NCI-H345 (cell line): ENCODE results near the gene LHFPL6.

Source experiments
- DNase-seq: peaks from one replicate; lab custom pipeline; 2025; lab: John Stamatoyannopoulos, UW

LHFPL6 gene

DNA sequence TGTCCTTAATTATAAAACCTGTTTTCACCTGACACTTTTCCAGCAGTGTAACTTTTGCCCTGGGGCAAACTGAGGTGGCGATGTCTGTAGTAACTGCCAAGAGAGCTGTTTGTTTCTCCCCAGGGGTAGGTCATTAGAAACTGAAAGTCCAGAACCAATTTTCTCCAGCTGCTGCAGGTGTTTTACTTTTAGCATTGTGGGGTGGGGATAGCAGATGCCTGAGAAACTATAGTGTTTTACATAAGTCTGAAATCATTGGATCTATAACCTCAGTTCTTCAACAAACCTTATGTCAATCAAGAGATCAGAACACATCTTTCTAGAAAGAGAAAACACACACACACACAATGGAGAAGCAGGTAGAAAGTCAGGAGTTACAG is 92.7 kb downstream of the LHFPL6 start:
- peak; percentile 89 for DNase-seq

DNA sequence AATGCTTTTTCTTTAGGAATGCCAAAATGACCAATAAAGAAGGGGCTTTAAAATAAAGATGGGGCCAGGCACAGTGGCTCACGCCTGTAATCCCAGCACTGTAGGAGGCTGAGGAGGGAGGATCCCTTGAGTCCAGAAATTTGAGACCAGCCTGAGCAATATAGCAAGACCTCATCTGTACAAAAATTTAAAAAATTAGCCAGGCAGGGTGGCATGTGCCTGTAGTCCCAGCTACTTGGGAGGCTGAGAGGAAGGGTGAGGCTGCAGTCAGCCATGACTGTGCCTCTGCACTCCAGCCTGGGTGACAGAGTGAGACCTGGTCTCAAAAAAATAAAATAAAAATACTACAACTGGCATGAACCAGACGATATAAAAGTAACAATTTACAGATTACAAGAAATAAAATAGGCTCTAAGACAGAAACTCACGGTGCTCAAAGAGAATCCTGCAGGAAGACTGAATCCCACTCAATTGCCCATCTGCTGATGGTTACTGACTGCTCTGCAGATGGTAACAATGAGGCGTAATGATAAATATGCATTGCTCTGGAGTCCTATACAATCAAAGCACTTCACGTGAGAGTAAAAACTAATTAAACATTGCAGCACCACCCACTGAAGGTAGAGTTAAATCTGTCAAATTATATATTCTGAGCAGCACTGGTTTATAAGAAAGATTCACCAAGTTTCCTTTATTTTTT is 93.2 kb downstream of the LHFPL6 start:
- DNase-seq: no peak

DNA sequence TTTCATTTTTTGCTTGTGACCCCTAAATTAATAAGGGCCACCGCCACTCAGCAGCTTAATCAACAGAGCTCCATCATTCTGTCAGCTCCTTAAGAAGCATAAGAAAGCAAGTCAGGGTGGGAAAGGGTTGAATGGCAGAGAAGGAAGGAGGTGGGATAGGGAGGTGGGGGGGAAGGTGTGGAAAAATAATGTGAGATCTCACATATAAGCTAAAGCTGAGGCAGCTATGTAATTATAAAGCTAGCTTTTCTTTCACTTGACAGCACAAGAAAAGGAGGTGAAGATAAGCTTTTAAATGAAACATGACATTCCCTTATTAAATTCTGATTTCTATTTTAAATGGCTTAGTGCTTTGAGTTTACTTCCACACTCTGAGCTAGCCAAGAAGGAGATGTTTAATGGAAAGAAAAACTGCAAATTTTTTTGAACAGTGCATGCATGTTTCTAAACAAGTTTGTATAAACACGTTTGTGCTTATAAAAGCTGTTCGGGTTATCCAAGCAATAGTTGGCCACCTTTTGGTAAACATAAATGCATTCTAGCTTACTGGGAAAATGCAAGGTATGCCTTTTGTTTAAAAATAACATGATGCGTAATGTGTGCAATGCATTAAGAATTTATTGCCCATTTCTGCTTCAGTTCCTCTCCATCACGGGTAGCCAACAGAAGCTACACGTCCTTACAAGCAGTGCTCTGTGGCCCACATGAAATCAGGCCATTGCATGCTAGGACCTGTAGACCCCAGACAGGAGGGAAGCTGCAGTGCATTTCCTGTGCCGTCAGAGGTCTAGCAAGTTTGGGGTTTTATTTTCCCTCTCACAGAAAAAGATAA is 96.2 kb downstream of the LHFPL6 start:
- DNase-seq: no peak

DNA sequence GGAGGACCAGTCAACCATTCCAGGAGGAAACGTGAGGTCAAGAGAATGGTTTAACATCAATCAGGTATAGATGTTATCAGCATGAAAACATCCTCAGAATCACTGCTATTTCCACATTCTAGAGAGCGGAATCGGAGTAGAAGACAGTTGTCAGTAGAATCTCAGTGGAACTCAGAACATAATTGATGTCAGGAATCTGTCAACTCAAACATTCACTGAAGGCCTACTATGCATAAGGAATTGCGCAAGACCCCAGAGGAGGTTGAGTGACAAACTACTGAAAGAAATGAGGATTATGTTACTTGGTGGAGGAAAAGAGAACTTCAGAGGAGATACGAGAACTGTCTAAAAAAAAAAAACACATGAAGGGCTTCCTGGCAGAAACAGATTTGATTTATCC is 97.8 kb downstream of the LHFPL6 start:
- no peak for DNase-seq

DNA sequence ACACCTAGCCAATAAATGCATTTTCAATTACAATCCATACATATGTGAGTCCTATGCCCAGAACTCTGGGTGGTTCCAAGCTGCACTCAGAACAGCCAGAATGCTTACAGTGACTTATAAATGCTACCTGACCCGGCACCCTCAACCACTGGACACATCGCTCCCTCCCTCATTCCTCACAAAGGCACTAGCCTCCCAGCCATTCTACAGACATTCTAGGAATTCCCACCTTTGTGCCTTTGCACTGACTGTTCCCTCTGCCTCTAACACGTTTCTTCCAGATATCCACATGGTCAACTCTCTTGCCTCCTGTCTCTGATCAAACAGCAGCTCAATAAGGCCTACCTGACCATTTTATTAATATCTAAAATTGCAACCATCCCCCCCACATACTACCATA is 99.9 kb downstream of the LHFPL6 start:
- no peak for DNase-seq

DNA sequence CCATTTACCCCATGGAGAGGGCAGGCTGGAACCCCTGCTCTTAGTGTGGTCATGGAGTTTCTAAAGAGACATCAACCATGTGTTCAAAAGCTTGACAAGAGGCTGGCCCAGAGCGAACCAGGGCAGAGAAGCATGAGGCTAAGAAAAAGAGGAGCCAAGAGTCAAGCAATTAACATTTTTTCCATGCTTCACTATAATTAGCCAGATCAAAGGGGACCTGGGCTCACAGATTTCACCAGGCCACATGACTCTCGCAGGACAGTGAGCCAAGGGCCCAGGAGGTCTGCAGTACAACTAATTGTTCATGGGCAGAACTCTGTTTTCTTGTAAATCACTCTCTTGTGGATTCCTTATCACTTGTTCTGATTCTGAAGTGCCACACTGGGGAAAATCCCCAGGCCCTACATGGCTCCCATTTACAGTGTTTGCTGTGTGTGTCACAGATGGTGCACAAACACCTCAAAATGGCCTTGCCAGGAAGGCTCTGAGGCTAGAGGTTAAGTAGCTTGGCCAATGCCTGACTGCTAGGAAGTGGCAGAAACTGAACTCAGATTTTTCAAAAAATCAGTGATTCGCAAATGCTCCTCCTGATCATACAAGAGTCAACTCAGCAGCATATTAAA is 101.2 kb downstream of the LHFPL6 start:
- DNase-seq: no peak

DNA sequence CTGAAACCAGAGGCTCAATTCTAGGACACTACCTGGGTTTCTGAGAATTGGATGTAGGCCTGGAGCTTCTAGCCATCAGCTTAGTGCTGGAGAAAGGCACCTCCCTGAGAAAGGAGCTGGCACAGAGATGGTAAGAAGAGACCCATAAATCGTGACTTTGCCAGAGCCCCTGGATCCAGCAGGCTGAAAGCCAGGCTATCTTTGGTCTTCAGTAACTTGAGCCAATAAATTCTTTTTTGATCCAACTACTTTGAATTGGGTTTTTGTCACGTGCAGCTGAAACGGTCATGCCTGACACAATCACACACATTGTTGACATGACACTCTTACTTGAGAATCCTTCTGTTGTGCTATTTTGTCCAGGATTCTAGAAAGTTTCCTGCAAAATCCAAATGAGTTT is 103.4 kb downstream of the LHFPL6 start:
- no peak for DNase-seq

DNA sequence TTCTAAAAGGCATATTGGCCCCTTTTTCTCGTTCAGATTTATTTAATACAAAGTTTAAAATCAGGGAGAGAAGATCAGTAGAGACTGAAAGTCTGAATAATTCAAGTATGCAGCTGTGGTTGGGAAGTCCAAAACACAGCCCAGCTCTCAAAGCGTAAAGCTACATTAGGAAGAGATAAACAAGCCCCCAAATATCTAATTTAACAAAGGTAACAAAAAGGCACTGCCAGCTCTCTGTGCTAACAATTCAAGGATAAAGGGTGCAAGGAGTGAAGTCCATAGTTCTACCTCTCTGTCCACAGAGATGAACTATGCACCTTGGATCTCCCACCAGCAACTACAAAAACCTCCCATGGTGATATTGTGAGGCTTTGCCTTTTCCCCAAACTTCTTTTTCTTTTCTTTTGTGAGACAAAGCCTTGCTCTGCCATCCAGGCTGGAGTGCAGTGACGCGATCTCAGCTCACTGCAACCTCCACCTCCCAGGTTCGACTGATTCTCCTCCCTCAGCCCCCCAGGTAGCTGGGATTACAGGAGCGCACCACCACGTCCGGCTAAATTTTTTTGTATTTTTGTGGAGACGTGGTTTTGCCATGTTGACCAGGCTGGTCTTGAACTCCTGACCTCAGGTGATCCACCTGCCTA is 104.4 kb downstream of the LHFPL6 start:
- peak; percentile 17 for DNase-seq

DNA sequence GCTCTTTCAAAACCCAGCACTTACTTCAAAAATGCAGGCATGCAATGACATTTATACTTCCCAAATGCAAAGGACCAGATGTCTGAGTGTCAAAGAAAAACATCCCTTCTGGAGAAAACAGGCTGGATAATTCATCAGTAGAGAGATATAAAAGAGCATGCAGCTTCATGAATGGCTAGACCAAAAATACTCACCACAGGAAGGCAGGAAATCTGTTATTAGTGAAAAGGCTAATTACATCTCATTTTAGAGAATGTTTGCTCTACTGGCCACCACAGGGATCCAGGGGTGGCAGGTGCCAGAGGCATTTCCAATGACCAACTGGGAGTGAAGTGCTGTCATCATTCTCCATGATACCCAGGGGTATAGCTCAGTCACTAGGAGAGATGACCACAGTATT is 106.5 kb downstream of the LHFPL6 start:
- peak; percentile 45 for DNase-seq

DNA sequence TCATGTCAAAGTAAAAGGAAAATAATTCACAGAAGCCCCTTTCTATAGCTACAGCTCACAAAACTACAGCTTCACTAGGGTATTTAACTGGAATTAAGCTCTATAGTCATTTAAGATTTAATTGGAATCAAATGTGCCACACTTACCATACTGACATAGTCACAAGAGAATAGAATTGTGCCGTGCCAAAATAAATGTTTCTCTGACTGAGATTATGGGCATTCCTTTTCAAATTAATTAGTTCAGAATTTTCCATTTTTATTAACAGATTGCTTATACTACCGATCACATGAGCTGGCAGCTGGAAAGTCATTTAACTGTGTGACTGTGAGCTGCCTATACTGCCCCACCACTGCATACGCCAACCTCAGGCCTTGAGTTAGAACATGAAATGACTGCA is 108.4 kb downstream of the LHFPL6 start:
- DNase-seq: no peak

DNA sequence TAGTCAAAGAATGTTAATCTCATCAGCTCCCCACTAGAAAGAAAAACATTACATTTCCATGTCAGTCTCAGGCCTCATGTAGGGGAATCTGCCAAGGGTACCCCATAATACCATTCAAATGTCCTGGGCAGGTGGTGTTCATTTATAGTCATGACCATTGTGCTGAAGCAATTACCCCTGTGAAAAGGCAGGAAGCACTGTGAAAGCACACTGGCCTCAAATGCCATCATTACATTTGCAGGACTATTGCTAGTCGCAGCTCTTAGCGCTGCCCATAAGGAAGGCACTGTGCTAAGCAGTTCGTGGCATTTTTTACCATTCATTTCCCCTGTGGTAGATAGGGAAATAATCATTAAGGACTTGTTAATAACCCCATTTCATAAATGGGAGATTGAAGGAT is 109.0 kb downstream of the LHFPL6 start:
- no peak for DNase-seq

DNA sequence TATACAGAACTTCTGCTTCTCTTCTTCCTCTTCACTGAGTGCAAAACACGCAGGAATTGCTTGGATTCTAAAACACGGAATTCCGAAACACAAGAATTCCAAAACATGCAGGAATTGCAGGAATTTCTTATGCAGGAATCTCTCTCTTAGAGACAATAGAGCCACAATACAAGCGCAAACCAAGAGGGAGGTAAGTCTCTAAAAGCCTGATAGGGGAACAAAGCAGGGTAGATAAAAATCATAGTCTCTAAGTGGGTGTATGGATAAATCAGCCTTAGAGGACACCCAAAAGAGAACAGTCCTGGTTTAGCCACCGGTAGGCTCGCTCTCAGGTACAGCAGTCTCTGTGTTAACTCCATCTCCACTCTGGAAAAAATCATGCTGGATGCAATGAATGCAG is 112.9 kb downstream of the LHFPL6 start:
- DNase-seq: no peak

DNA sequence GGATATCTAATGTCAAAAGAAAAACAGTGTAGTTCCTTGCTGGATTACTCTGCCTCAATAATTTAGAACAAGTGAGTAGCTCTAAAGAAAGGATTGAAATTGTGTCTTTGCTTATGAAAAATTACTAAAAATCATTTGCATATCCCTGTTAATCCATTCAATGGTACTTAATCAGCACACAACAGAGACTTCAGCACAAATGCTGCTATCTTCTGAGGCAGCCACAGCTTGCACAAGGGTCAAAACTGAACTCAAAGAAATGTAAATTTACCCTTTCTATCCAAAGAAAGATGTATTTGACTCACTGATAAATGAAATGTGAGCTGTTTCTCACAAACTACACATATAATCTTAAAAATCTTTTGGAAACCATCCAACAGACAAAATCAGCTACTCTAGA is 116.2 kb downstream of the LHFPL6 start:
- no peak for DNase-seq

DNA sequence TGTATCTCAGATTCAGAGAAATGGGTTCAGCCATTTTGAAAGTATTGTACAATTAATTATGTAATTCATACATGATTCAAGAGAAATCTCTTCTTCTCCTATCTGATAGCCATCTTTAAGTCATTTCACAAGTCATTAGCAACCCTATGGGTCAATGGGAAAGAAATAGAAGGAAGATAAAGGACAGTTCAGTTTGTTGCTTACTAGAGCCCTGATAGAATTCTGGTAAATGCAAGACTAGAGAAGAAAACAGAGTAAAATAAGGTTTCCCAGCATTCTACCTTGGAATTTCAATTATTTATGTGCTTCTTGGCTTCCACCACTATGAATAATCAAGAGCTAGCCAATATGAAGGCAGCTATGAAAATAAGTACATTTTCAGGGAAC is 117.7 kb downstream of the LHFPL6 start:
- no peak for DNase-seq

DNA sequence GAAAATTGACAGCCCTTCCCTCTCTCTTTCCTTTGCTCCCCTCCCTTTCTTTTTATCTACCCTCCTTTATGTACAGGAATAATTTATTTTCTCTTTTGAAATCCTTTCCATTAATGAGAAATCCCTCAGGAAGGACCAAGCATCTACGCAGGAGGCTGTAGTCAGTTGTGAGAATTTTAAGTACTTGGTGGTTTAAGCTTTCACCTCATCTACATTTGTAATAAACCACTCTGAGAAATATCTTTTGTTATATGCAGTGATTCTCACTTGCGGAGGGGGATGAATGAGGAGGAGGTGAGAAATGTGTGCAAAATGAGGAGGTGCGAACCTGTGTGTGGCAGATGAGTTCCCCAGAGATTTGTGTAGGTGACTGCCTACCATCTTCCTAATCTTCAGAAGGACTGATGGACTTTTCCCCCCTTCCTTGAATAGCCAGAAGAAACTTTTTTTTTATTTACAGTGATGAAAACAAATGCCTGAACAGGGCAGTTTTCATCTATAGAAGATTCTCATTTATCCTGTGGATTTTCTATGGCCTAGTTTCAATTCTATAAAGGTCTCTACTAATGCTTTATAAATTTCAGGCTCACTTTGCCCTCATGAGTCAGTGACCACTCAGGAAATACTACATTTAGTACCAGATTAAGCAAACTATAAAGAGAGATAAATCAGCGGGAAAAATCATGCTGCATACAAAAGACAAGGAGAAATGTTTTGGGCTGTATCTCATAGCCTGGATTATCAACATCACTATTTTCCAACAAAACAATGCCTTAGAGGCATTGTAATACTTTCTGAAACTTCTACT is 118.3 kb downstream of the LHFPL6 start:
- DNase-seq: no peak

DNA sequence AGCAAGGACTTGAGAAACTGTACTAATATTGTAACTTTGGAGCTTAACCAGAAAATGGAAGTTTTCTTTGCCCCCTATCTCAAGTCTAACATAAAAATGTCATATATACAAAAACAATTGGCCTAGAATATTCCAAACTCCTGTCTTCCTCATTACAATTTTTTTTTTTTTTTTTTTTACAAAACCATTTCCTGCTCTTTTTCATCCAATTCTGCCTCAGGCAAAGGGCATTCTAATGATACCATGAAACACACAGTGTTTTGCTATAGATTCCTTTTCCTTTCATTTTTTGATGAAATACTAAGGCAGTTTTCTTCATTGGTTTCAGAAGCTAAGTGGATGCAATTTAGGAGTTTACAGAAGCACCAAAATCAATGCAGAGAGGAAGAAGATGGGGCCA is 119.7 kb downstream of the LHFPL6 start:
- no peak for DNase-seq

DNA sequence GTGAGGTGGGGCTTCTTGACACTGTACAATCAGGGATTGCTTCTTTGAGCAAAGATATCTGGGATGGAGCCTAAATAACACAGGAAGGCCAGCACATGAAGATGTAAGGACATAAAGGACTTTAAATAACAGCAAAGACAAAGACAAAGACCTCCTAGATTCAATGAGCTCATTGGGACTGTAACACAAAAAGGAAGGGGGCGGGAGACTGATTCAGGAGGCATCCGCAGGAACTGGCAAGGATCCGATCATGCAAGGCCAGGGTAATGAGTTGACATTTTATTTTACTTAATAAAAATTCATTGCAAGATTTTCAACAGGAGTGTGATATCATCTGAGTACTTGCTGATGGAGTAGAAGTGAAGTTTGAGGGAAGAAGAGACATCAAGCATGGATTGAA is 121.5 kb downstream of the LHFPL6 start:
- no peak for DNase-seq

DNA sequence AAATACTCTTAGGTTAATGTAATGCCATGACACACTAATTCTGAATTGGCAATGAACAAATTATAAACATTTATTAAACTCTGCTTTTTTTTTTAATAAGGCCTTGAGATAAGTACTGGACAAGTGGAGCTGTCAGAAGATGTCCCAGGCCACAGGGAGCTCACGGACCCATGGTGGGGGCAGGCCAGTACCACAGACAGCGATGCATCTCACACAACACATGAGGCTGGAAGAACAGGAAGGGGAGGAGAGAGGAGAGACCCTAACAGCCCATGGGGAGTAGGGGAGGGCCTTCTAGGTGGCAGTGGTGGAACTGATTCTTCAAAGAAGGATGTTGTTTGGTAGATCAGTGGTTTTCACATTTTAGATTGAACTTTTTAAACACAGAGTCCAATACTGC is 128.4 kb downstream of the LHFPL6 start:
- DNase-seq: no peak

DNA sequence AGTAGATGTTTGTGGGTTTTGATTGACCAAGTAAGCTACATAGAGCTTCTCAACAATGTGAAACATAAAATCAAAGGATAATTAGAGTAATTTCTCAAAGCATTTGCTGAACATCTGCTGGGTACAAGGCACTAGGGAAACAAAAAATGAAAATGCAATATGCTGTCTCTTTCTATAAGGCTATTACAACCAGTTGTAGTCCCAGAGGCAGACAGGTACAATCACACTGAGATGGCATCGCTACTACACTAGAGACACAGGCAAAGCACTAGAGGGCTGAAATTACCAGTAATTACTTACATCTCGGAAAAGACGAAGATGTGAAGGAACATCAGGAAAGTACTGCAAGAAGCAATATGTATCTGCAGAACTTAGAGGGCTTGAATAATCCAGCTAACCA is 133.3 kb downstream of the LHFPL6 start:
- no peak for DNase-seq

DNA sequence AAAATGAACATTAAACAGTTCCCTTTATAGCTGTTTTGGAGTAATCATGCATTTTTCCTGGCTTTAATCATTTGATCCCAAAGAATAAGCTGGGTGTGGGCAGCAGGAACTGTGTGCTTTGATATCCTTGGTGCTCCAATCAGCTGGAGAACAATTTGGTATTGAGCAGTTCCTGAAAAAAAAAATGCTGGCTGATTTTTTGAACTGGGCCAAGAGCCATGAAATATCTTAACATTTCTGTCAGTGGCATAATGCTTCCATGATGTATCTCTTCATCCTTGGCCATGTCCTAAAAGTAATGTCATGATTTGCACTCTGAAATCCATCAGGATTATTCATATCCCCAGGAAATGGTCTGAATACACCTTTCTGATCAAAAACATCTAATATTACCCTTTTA is 134.7 kb downstream of the LHFPL6 start:
- DNase-seq: no peak

DNA sequence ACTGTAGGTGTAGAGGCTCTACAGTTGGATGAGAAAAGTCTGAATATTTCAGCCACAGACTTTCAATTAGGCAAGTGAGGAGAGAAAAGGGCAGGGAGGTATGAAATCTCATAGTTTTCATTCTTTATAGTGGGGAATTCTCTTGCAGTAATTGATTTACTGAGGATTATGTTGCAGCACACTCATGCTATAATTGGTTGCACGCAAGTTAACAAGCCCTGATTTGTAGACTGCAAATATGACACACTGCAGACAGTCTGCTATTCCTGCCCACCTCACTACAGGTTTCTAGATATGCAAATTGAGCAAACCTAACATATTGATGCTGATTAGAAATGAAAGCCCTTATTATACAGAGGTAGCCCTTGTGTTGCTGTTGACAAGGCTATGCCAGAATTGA is 139.4 kb downstream of the LHFPL6 start:
- DNase-seq: no peak

DNA sequence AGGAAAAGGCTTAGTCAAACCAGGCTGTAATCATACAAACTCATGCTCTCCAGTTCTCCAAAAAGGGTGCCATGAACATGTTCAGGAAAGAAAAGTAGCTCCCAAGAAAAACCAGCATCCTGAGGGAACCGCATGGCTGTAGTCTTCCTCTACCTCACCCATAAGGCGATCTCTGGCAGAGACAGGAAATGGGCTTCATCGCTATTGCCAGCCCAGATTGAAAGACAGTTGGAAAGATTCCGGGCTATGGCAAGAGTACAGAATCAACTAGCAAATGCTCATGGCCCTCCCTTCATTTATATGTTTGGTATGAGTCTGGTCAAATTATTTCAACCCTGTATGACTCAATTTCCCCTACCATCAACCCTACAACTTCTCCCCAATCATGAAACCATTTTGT is 140.1 kb downstream of the LHFPL6 start:
- no peak for DNase-seq
